Epithelial cell of prostate (primary cell): Measurements from ENCODE around the gene SAMM50.

Experiments used
- DNase-seq: peaks from one replicate; pipeline ENCODE4 v3.0.0-alpha.2; 2011; ENCODE audit warnings: low read depth, low spot score
- H3K27ac ChIP-seq: fragments of 450-650 bp; 2 replicates; pipeline ENCODE4 v1.5.1; 2017; ENCODE audit warnings: mild to moderate bottlenecking

SAMM50 gene

DNA sequence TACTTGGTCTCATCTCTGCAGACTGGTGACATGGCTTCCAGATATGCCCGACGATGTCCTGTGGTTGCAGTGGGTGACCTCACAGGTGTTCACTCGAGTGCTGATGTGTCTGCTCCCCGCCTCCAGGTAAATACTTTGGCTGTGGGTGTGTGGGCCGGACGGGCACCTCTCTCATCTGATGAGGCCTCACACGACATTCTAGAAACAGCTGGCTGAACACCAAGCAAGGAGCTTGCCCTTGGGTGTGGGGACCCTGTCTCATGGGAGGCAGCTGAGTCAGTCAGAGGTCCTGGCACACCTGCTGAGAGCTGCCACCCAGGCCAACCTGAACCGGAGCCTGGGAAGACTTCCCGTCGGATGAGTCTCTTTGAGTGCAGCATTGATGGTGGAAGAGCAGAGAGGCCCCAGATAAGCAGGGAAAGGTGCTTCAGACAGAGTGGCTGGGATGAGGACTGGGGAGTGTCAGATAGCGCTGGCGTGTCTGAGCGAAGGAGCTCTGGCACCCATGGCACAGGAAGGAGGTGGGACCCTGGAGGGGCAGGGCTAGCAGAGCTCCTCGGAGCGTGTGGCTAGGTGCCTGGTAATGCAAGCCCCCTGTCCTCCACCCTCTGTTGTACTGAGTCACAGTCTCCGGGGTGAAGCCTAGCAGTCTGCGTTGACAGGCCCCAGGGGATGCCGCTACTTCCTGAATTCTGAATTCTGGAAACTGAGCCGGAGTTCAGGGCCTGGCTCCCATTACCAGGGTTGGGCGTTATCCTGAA is 10.4 kb upstream of the SAMM50 start:
- H3K27ac ChIP-seq = no peak overlapping the region
- DNase-seq = no peak

DNA sequence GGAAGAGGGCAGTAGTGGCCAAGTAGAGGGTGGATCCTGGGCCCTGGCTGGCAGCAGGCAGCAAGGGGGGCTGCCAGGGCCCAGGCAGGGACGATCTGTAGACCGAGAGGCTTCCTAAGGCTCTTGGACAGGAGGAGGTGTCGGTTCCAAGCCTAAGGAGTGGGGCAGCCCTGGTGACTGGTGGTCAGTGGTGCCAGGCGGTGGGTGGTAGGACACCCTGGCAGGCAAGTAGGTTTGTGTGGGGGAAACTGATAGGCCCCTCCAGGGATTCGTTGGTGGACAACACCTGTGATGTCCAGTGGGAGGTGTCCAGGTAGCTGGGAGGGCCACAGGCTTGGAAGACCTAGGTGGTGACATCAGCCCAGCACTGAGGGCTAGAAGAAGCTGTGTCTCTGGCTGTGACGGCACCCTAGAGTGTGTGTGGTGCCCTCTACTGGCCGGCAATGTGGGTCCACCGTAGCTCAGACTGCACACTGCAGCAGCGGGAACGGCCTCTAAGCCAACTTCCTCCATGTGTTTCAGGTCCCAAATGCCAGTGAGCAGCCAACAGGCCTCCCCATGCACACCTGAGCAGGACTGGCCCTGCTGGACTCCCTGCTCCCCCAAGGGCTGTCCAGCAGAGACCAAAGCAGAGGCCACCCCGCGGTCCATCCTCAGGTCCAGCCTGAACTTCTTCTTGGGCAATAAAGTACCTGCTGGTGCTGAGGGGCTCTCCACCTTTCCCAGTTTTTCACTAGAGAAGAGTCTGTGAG is 9.4 kb upstream of the SAMM50 start:
- no peak overlapping the region for H3K27ac ChIP-seq
- no peak for DNase-seq

DNA sequence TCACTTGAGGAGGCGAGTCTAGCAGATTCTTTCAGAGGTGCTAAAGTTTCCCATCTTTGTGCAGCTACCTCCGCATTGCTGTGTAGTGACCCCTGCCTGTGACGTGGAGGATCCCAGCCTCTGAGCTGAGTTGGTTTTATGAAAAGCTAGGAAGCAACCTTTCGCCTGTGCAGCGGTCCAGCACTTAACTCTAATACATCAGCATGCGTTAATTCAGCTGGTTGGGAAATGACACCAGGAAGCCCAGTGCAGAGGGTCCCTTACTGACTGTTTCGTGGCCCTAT is 8.9 kb upstream of the SAMM50 start:
- H3K27ac ChIP-seq = no peak overlapping the region
- DNase-seq = no peak

DNA sequence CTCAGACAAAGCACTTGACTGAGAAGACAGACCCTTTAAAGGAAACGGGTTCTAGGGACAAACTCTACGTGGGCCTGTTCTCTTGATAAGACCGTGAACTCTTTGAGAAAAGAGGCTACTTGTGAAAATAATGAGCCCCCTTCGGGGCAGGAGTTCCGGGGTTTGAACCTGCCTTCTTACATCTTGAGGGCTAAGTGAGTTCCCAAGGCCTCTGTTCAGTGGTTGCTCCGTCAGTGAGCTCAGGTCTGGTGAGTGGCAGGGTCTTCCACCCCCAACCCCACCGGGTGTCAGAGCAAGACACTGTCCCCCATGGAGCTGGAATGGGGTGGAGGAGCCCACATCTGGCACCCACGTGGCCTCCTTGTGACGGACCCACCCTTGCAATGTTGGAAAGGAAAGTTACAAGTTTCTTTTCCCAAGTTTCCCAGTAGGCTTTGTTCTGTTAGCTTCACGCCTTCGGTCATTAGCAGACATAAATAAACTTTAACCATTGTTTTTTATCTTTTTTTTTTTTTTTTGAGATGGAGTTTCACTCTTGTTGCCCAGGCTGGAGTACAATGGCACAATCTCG is 6.3 kb upstream of the SAMM50 start:
- H3K27ac ChIP-seq = no peak overlapping the region
- DNase-seq = no peak

DNA sequence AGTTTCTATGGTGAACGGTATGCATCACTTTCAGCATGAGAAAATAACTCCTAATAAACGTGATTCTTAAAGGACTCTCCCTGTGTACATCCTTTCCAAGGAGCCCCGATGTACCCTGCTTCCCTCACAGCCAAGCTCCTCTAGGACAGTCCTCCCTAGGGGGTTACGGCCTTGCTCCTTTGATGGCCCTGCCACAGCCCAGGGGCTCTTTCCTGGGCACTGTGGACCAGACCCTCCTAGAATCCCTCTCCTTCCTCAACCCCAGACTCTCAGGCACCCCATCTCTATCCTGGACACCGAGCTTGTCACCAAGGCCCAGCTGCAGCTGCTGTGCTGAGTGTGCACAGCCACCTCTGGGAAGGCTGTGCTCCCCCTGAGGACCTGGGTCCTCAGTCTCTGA is 3.9 kb upstream of the SAMM50 start:
- H3K27ac ChIP-seq = no peak overlapping the region
- DNase-seq = no peak

DNA sequence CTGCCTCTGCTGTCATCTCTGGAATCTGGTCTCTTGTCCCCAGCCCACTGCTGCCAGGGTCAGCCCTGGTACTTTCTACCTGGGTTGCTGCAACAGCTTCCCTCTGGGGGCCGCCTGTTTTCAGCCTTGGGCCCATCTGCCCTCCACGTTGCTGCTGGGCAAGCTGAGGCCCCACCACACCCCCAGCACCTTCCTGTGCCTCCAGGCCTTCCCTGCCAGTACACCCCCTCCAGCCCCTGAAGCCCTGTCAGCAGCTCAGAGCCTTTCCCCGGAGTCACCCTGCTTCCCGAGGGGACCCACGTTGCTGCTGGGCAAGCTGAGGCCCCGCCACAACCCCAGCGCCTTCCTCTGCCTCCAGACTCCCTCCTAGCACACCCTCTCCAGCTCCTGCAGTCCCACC is 3.3 kb upstream of the SAMM50 start:
- no peak overlapping the region for H3K27ac ChIP-seq

DNA sequence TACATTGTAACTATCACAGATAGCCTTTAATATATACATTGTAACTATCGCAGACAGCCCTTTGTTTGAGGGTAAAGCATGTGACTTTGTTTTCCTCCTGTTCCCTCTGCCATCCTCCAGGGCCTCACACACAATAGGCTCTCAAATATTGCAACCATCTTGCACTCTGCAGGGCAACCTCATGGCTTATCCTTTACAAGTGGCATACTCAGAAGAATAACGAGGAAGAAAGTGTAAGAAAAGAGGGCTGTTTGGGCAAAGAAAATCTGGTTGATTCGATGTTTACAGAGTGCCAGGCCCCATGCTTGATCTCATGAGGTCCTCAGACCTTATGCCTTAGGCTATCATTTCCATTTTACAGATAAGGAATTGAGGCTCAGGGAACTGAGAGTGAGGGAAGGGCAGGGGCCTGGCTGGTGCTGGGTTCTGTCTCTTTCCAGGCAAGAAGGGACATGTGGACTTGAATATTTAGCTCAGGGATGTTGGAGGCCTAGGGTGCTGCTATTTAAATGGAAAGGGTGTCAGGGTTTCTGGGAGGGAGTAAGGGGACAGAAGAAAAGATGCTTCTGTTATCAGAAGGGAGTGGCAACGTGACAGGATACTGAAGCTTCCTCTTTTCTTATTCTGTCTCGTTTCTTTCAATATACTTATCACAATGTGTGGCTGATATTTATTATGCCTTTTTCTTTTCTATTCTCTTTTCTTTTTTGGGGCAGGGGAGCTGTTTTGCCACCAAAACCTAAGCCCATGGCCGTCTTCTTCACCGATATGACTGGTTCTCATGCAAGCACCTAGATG is 1.1 kb upstream of the SAMM50 start:
- H3K27ac ChIP-seq = no peak overlapping the region

More for the DNA sequence above, 3.3 kb upstream of the SAMM50 start:
- no peak for DNase-seq

DNA sequence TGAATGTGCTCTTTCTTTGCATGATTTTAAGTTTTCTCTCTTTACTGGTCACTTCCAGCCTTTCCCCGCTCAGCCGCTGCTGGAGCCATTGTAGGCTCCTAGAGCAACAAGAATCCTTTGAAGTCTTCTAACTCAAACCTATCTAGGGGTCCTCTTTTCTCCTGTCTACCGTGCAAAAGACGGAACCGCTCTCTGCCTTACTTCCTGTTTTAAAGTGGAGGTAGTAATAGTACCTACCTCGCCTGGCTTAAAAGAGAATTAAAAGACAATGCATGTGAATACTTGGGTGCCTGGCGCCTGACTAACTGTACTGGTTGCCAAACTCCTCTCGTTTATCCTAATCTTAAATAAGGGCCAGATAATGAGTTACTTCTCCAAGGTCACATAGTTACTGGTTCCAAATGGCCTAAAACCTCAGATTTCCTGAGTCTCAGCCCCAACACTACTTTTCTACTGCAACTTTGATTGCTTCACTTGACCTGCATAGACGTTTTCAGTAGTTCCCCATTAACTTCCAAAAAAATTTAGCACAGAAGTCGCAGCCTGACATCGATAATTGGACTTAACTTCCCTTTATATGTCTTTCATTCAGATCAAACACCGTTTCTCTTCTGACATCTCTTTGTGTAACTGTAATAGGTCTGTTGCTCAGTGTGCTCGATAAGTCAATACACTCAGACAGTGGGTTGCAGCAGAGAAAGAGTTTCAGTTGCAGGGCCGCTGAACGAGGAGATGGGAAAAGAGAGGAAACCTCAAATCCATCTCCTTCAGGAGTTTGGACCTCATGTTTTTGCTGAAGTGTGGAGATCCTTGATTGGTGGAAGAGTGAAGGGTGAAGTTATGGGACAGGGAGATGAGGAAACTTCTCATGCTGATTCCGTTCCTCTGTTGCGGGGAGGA is 891 bp downstream of the SAMM50 start:
- H3K27ac ChIP-seq = peak overlapping the region; percentile 75
- no peak for DNase-seq

More for the DNA sequence above, 1.1 kb upstream of the SAMM50 start:
- DNase-seq = no peak

DNA sequence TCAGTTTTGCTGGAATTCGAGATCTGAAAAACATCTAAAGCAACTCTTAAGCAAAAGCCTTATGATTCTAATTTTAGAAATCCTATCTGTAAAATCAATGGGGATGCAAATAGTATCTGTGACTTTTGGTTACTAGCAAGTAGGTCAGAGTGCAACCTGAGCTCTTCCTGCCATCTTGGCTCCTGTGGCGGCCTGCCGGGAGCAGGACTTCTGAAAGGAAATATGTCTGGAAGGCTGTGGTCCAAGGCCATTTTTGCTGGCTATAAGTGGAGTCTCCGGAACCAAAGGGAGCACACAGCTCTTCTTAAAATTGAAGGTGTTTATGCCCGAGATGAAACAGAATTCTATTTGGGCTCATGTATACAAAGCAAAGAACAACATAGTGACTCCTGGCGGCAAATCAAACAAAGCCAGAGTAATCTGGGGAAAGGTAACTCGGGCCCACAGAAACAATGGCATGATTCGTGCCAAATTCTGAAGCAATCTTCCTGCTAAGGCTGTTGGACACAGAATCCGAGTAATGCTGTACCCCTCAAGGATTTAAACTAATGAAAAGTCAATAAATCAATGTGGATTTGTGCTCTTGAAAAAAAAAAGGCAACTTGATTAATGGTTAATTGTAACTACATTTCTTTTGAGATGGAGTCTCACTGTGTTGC is 1.7 kb downstream of the SAMM50 start:
- no peak overlapping the region for H3K27ac ChIP-seq
- no peak for DNase-seq

DNA sequence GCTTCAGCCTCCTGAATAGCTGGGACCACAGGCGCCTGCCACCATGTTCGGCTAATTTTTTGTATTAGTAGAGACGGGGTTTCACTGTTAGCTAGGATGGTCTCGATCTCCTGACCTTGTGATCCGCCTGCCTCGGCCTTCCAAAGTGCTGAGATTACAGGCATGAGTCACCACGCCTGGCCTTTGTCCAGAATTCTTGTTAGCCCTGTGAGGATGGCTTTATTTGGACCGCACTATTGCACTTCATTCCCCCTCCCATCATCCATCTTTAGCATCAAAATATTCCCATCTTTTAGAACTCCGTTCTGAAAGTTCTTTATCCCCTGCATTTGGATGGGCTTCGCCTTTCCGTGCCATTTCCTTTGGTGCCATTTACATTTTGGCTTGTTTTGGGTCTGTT is 2.6 kb downstream of the SAMM50 start:
- H3K27ac ChIP-seq = no peak overlapping the region
- no peak for DNase-seq

DNA sequence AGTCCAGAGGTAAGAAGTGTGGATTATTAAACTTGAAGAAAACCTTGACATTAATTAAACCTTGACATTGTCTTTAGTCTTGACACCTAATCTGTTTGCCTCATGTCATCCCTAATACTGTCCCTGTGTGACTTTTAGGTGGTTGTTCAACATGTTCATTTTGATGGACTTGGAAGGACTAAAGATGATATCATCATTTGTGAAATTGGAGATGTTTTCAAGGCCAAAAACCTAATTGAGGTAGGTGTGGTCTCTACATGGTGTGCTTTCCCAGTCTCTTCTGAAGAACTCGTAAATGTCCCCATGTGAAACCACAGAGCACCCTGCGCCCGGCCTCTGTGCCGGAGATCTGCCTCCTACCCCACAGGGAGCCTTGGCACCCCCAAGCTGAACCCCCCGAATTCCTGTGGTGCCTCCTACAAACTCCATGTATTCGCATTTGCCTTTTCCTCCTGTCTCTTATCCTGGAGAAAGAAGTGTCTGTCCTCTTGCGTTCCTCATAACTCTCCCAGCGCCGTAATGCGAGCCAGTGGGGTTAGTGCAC is 9.1 kb downstream of the SAMM50 start:
- H3K27ac ChIP-seq = no peak overlapping the region

DNA sequence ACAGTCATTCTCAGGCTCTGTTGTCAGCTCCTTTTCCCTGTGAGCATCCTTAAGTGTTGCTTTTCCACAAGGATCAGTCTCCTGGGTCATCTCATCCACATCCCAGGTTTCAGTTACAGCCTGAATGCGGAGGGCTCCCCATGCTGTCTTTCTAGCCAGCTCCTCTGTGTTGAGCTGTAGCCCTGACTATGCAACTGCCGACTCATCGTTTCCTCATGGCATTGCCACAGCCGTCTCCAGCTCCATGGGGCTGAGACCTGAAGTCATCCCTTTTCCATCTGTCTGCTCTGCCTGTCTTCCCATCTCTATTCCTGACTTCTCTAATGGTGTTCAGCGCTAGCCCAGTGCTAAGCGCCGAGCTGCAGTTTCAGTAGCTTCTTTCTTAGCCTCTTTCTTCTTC is 11.8 kb downstream of the SAMM50 start:
- DNase-seq = no peak
- no peak overlapping the region for H3K27ac ChIP-seq

More for the DNA sequence above, 9.1 kb downstream of the SAMM50 start:
- DNase-seq = no peak

DNA sequence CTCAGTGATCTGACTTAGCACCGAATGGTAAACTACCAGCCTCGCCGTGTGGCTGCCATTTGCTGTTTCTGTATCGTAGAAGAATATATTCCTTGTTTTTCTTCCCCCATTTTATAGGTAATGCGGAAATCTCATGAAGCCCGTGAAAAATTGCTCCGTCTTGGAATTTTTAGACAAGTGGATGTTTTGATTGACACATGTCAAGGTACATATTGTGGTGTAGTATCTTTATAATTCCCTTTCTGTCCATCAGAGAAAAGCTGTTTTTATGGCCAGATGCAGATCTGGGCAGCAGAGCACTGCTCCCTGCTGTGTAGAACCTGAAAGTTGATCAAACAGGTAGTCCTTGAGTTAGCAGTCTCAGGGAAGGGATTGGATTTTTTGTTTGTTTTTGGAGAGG is 13.4 kb downstream of the SAMM50 start:
- DNase-seq = no peak
- no peak overlapping the region for H3K27ac ChIP-seq

DNA sequence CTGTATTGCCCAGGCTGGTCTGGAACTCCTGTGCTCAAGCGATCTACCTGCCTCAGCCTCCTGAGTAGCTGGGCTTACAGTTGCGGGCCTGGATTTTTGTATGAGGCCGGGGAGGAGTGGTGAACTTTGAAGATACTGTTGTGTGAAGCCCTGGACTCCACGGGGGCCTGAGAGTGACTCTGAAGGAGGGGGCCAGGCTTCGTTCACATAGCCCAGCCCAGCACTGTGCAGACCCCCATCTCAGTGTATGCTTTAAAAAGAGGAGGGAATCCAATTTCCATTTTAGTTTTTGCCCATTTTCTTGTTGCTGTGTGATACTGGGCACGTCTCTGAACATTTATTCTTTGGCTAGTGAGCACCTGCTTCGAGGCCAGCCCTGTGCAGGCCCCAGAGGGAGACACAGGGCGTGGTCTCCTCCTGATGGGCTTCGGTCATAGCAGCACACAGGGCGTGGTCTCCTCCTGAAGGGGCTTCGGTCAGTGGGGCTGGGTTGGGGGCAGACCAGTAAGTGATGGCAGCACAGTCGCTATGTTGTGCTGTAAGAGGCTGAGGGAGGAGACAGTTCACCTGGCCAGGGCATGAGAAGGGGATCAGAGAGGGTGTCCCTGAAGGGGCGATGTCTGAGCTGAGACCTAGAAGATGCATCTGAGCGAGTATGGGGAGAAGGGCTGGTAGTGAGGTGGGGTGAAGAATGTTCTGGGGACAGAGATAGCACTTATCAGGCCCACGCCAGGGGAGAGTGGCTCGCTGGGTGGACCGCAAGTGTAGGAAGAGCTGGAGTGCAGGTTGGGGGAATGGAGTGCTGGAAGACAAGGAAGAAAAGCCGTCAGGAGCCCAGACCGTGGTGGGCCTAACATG is 14.0 kb downstream of the SAMM50 start:
- H3K27ac ChIP-seq = no peak overlapping the region
- no peak for DNase-seq

DNA sequence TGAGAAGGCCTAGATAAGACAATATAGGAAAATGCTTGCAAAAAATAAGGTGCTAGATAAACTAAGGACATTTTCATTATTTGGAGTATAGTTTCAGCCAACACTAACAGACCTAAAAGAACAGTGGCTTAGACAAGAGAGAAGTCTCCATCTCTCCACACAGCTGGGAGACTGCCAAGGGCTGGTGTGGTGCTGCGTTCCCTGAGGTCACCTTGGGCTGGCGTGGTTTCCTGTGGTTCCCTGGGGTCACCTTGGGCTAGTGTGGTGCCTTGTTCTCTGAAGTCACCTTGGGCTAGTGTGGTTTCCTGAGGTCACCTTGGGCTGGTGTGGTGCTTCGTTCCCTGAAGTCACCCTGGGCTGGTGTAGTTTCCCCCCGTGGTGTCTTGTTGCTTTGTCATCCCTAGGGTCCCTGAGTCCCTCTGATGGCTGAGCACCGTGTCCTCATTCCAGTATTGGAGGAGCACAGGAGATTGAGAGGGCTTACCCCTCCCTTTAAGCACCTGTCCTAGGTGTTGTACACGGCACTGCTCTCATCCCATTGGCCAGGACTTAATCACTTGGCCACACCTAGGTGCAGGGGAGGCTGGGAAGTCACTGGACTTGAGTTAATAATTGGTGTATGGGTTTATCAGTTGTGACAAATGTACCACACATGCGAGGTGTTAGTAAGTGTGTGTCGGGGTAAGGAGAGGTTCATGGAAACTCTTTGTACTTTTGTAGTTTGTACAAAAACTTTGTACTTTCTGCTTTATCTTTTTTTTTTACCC is 14.9 kb downstream of the SAMM50 start:
- H3K27ac ChIP-seq = no peak overlapping the region
- DNase-seq = no peak

DNA sequence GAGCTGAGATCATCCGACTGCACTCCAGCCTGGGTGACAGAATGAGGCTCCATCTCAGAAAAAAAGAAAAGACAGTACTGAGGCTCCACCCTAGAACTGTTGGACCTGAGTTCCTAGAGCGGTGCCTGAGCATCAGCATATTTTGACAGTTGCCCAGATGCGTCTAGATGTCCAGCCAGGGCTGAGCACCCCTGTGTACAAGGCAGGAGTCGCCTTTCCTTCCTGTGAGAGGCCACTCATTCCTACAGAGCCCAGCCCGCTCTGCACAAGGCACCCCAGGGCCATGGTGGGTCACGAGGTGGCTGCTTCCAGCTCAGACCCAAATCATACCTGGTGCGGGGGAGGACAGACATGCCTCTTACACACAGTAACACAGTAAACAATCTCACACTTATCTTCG is 15.9 kb downstream of the SAMM50 start:
- no peak for DNase-seq
- no peak overlapping the region for H3K27ac ChIP-seq

DNA sequence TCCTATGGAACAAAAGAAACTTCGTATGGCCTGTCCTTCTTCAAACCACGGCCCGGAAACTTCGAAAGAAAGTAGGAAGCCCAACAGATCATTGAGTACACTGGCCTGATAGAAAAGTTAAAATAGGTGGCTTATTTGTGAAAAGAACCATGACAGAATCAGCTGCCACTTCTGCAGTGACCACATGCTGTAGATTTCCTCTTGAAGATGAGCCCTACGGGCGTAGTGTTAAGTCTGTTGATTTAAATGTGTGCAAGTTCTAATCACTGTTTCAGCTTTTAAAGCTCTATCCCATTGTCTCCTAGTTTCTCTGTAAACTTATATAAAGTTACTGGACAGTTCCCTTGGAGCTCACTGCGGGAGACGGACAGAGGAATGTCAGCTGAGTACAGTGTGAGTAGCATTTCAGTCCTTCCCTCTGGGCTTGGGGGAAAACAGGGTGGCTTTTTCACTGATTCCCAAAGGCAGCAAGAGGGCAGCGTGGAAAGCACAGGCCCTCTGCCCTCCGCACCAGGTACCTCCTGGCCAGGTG is 17.8 kb downstream of the SAMM50 start:
- H3K27ac ChIP-seq = no peak overlapping the region
- DNase-seq = no peak
